ENCODE data around the gene MAP3K20.

GRCh38 chr2:173248381-173248780 lies 172.7 kb downstream of the MAP3K20 start:
- TF ChIP-seq CTCF (conservative IDR thresholded peaks at IDR 0.05 in 1 of 2, IDR thresholded peaks at IDR 0.05 in 1 of 2; ENCODE audit: low read depth in 1 of 2, low read length in 2 of 2) (no peak), EZH2 (IDR thresholded peaks at IDR 0.05; ENCODE audit: low read length, missing control alignments) (no peak)
